Measurements from ENCODE around the gene ELL. TPM values are rescaled to one million over a fixed set of nuclear protein-coding genes. Genes with fewer than 3 reads are reported as not detected.
A peak's percentile ranks its signal among the peaks of the same experiment; 100 is the strongest.

ELL gene
- total RNA-seq, 1 experiment from 2014 or later: 17.0 TPM

GRCh38 chr19:18487576-18488402 is 34.1 kb downstream of the ELL start:
- H2AK5ac ChIP-seq (ENCODE audit: insufficient read length, low read length): no peak overlapping the region
- TF ChIP-seq CTCF (conservative IDR thresholded peaks at IDR 0.05): 0 out of 3 replicates have a peak, but pooled peaks have one; percentile 15
- no peak overlapping the region for H2BK12ac ChIP-seq (ENCODE audit: insufficient read length, low read depth, low read length)
- H4K20me1 ChIP-seq (ENCODE audit: control insufficient read depth, insufficient read depth, insufficient read length): peaks cover 2% of the 10 kb centered on the region
- H3K4ac ChIP-seq (ENCODE audit: low read depth, low read length): no peak overlapping the region
- no peak overlapping the region for H3K14ac ChIP-seq (ENCODE audit: insufficient read depth, low read length)
- H2BK15ac ChIP-seq (ENCODE audit: low read depth, low read length): no peak overlapping the region
- no peak overlapping the region for H2BK120ac ChIP-seq (ENCODE audit: low read depth, low read length, poor library complexity, severe bottlenecking)
- H3K9me3 ChIP-seq (ENCODE audit: control insufficient read depth, low read depth, low read length): no peaks in the 10 kb centered on the region
- no peak overlapping the region for H4K5ac ChIP-seq (ENCODE audit: insufficient read length, low read depth, low read length)
- no peak for DNase-seq
- H3K23me2 ChIP-seq (ENCODE audit: insufficient read length, low read depth, low read length, poor library complexity, severe bottlenecking): no peaks in the 10 kb centered on the region
- H3K27ac ChIP-seq (ENCODE audit: insufficient read length, low read depth, low read length): no peak overlapping the region
- H4K91ac ChIP-seq (ENCODE audit: insufficient read length, low read depth, low read length): no peak overlapping the region
- H3K4me2 ChIP-seq (ENCODE audit: insufficient read depth, insufficient read length, low read length): no peak overlapping the region
- no peak overlapping the region for H3K56ac ChIP-seq (ENCODE audit: insufficient read length, low read depth, low read length)
- Mint-ChIP-seq H3K9me3 (no peaks in the 10 kb centered on the region), H3K27me3 (ENCODE audit: low read depth) (no peaks in the 10 kb centered on the region), H3K36me3 (ENCODE audit: insufficient read depth in 1 of 3, low read depth in 3 of 3) (peaks cover 0 to 3% (median 0%) of the 10 kb centered on the region in 3 experiments; a peak in 2 of 7 replicates), H3K27ac (peak overlapping the region in 1 of 3 experiments; percentile 61; a peak in 1 of 7 replicates), H3K4me1 (peaks cover 32 to 39% of the 10 kb centered on the region in 2 experiments), H3K4me3 (no peak overlapping the region)
- H3K27me3 ChIP-seq (ENCODE audit: insufficient read depth, low read length): no peaks in the 10 kb centered on the region
- H2BK5ac ChIP-seq (ENCODE audit: insufficient read length, low read length): no peak overlapping the region
- H3T11ph ChIP-seq (ENCODE audit: low read length): no peak overlapping the region
- no peak overlapping the region for H4K8ac ChIP-seq (replicated peaks; ENCODE audit: insufficient read length, low read depth, low read length)
- no CpG with 5 or more reads among the region's 17 CpGs for WGBS (ENCODE audit: extremely low coverage, insufficient read length, low lambda C conversion rate)
- no peak overlapping the region for H2BK20ac ChIP-seq (ENCODE audit: low read depth, low read length, poor library complexity, severe bottlenecking)
- H3K79me2 ChIP-seq (ENCODE audit: insufficient read depth, low read length): no peaks in the 10 kb centered on the region; the same call in 1 of the 2 replicates
- no peaks in the 10 kb centered on the region for H3K79me1 ChIP-seq (ENCODE audit: insufficient read depth, low read depth, low read length, poor library complexity, severe bottlenecking)
- H3K23ac ChIP-seq (ENCODE audit: insufficient read length, low read depth, low read length): no peak overlapping the region
- H3K9ac ChIP-seq (ENCODE audit: extremely low read depth, insufficient read length, low read length): no peak overlapping the region
- no peaks in the 10 kb centered on the region for H3K4me1 ChIP-seq (ENCODE audit: insufficient read depth, low read length)
- H3K18ac ChIP-seq (ENCODE audit: insufficient read length, low read depth, low read length): no peak overlapping the region
- no peak overlapping the region for H2AFZ ChIP-seq (ENCODE audit: low read length)
